LNCAP (cell line): Measurements from ENCODE around the gene CAMTA1.

Source experiments
- TF ChIP-seq, protein P1 (sequence below): fragments of 450-650 bp; IDR thresholded peaks from 2 replicates; pipeline ENCODE4 v1.5.1; 2017; ENCODE audit warnings: mild to moderate bottlenecking

Gene CAMTA1

GRCh38 chr1:7553042-7553690, 767.9 kb downstream of the CAMTA1 start:
- TF ChIP-seq, protein P1, sequence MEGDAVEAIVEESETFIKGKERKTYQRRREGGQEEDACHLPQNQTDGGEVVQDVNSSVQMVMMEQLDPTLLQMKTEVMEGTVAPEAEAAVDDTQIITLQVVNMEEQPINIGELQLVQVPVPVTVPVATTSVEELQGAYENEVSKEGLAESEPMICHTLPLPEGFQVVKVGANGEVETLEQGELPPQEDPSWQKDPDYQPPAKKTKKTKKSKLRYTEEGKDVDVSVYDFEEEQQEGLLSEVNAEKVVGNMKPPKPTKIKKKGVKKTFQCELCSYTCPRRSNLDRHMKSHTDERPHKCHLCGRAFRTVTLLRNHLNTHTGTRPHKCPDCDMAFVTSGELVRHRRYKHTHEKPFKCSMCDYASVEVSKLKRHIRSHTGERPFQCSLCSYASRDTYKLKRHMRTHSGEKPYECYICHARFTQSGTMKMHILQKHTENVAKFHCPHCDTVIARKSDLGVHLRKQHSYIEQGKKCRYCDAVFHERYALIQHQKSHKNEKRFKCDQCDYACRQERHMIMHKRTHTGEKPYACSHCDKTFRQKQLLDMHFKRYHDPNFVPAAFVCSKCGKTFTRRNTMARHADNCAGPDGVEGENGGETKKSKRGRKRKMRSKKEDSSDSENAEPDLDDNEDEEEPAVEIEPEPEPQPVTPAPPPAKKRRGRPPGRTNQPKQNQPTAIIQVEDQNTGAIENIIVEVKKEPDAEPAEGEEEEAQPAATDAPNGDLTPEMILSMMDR: no peak

- TF ChIP-seq, protein P1: no peak
Measured at GRCh38 chr1:7554385-7555235, 769.4 kb downstream of the CAMTA1 start.

- TF ChIP-seq, protein P1: no peak
Measured at GRCh38 chr1:7555391-7556185, 770.3 kb downstream of the CAMTA1 start.

- TF ChIP-seq, protein P1: no peak
Measured at GRCh38 chr1:7557301-7557891, 772.1 kb downstream of the CAMTA1 start.

DNA sequence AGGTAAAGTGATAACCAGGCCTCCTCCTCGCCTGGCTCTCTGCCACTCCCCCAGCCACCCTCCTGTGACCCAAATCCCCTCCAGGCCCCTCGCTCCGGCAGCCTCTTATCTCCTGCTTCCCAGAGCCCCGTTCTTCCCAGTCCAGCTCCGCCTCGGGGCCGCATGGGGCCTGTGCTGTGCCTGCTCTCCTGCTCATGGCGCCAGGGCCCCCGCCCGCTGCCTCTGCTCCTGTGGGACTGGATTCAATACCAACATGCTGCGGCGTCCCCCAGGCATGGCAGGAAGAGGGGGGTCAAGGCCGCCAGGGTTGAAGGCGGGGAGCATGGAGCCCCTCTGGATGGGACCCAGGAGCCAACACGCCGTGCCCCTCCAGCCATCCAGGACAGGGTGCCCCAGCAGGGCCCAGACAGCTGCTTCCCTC, 772.8 kb downstream of the CAMTA1 start:
- TF ChIP-seq, protein P1: no peak

DNA sequence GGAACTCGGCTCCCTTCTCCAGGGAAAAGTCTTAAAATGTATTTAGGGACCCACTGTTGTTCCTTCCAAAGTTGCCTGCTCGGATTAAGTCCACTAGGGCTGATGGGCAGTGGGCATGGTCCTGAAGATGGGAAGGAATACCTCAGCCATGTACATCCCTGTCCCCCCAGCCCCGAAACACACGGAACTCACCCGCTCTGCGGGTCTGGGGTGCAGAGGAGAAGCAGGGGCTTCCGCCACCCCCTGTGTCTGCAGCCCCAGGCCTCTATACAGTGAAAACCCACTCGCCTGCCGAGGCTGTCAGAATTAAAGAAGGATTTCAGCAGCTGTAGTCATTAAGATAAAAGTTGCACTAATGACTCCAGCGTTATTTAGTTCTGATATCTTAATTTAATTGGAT, 773.2 kb downstream of the CAMTA1 start:
- TF ChIP-seq, protein P1: no peak
